NCI-H345 treated with DMSO at 0.1 percent for 48 hours (cell line): ENCODE measurements around the gene MEX3C.
A peak's percentile ranks its signal among the peaks of the same experiment; 100 is the strongest.

ENCODE experiments used
- DNase-seq: peaks from one replicate; lab custom pipeline; 2025; ENCODE audit not compliant: unreplicated experiment; lab: John Stamatoyannopoulos, UW

The MEX3C gene

GRCh38 chr18:51197661-51198424, at the start of gene MEX3C:
TSS of gene MEX3C (minus strand) at chr18:51197681. CDS start at chr18:51197320, 361 bp downstream.
- DNase-seq = peak; percentile 99

- DNase-seq = no peak
Observed at GRCh38 chr18:51241226-51241625, 43.7 kb upstream of the MEX3C start.

GRCh38 chr18:51236225-51236624, 38.7 kb upstream of the MEX3C start:
- DNase-seq = no peak

DNA sequence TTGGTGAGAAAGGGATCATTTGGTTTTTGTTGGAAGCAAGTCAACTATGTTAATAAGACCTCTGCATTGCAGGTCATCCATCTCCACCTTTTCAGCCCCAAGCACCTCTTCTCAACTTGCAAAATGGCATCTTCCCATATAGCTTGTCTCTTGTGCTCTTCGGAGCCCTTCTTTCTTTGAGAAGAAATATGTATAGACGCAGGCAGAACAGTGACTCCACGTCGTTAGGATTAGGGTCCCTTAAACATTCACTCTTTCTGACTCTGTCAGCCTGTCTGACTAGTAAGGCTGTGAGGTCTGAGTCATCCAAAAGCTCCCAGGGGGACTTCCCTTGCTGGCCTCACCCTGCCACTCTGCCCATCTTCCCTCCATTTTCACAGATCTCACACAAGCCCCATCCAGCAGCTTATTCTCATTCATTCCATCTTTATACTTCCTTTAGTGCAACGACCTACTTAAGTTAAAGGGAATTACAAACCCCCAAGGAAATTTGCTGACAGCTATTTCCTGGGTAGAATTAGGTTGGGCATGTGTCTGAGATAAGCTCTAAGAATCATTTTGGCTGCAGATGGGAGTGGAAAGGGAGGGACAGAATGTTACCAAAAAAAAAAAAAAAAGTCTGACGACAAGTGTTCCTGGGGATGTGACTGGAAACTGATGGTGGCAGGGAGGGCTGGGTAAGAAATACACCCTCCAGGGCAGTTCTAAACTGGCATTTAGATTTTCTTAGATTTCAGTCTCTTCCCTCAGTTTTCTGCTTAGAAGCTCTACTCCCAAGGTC, 37.7 kb upstream of the MEX3C start:
- DNase-seq = no peak

GRCh38 chr18:51234117-51235008, 36.9 kb upstream of the MEX3C start:
- no peak for DNase-seq

- no peak for DNase-seq
Observed at GRCh38 chr18:51229328-51229727, 31.8 kb upstream of the MEX3C start.

GRCh38 chr18:51227660-51228059, 30.2 kb upstream of the MEX3C start:
- no peak for DNase-seq

DNA sequence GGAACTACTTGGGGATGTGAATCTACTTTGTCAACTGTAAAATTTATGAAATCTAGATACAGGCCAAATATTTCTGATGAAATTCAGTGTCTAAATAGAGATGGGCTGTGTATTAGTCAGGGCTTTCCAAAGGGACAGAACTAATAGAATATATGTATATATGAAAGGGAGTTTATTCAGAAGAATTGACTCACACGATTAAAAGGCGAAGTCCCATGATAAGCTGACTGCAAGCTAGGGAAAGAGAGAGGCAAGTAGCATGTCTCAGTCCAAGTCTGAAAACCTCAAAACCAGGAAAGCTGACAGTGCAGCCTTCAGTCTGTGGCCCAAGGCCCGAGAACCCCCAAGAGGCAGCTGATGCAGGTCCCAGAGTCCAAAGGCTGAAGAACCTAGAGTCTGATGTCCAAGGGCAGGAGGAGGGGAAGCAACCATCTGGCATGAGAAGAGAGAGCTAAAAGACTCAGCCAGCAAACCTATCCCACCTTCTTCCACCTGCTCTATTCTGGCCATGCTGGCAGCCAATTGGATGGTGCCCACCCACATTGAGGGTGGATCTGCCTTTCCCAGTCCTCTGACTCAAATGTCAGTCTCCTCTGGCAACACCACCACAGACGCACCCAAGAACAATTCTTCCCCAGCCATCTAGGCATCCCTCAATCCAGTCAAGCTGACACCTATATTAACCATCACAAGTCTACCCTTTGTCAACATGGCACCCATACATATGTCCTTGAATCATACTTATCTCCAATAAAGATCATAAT, 29.3 kb upstream of the MEX3C start:
- DNase-seq = no peak

GRCh38 chr18:51226068-51226467, 28.6 kb upstream of the MEX3C start:
- no peak for DNase-seq

GRCh38 chr18:51212606-51213005, 15.1 kb upstream of the MEX3C start:
- no peak for DNase-seq

DNA sequence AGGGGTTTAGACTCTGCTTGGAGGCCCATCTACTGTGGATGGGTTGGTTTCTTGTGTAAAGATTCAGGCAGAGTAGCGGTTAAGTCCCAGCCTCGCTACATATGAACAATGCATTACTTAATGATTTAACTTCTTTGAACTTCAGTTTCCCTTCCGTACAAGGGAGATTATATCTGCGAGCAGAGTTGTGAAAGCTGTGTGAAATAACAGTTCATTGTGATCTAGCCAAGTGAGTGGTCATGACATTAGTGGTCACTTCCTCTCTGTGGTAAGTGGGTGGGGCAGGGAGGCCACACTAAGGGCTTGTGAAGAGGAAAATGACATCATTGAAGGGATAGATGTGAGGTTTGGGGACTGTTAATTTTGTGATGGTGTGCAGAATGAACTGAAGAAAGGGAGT, 14.1 kb upstream of the MEX3C start:
- no peak for DNase-seq

GRCh38 chr18:51196811-51197660, 445 bp downstream of the MEX3C start:
- no peak for DNase-seq

DNA sequence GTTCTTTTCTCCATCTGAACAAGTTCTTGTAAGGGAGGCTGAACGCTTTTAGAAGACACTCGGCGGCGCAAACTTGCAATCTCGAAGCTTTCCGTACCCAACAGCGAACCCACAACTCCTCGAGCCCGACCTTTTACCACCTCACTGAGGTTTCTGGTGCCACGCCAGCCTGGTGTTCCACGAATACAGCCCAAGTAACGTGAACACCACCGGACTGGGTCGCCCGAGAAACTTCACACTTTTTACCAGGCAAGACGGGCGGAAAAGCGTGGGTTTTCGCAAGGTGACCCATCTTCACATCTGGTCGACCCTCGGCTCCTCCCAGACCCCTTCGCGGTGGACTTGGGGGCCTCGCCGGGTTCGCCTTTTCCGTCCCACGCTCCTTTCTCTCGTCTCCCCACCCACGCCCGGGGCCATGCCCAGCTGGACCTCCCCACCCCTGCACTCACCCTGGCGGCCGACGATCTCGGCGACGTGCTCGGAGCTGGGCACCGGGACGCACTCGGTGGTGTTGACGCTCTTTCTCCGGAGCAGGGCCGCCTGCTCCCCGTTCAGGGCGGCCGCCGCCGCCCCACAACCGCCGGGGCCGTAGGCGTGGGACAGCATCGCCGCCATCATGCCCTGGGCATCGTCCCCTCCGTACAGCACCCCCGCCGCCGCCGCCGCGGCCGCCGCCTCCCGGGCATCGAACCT, 1.2 kb downstream of the MEX3C start:
- no peak for DNase-seq

GRCh38 chr18:51195451-51196117, 1.9 kb downstream of the MEX3C start:
- DNase-seq = peak; percentile 60

DNA sequence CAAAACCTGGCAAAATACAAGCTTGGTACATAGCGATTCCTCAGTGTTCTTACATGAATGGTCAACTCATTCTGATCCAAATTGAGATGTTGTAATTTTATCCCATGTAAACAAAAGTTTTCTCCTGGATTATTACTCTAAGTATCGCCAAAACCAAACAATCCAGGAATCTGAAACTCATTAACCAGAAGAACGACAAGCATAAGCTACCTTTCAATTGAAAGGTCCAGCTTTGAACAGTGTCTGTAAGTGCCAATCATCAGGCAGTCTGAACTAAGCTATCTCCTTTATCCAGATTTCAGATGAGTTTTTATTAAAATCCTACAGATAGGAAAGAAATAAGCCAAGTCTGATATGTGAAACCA, 2.4 kb downstream of the MEX3C start:
- DNase-seq = no peak

GRCh38 chr18:51194604-51195003, 2.9 kb downstream of the MEX3C start:
- no peak for DNase-seq

GRCh38 chr18:51193621-51194287, 3.7 kb downstream of the MEX3C start:
- DNase-seq = no peak

DNA sequence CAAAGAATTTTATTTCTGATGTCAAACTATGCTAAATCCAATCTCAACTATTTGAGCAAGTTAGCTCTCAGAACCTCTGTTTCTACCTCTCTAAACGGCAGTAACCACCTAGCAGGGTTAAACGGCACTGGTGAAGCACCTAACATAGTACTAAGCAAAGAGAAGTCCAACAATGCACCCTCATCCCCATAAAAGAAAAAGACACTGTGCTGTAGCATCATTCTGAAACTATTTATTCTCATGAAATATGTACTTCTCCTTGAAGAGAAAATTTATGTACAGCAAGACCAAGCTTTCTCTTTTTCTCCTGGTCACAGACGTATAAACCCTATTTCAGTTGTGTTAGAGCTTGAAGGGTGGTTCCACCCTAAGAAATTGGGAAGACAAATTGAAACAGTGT, 4.8 kb downstream of the MEX3C start:
- DNase-seq = no peak
